Measurements from ENCODE around the gene RBM33. TPM values are rescaled to one million over a fixed set of nuclear protein-coding genes. Genes with fewer than 3 reads are reported as not detected.

The RBM33 gene
- total and polyA plus RNA-seq, 9 of the 15 experiments (the other 6 are each of a cell fraction or from before 2014, with no cell fraction given) = 4.4 to 80.7 (median 27.3) TPM

GRCh38 chr7:155644971-155645509, 579 bp downstream of the RBM33 start (continued):
- TF ChIP-seq RCOR1 (IDR thresholded peaks at IDR 0.05; ENCODE audit: borderline replicate concordance in 1 of 2, low read depth in 2 of 2, low read length in 2 of 2) = no peak
- TF ChIP-seq ERF (CRISPR knock-in tag; IDR thresholded peaks at IDR 0.05) = no peak
- TF ChIP-seq ZBED1 (IDR thresholded peaks at IDR 0.05) = 0 out of 2 replicates have a peak, but pooled peaks have one; percentile 10
- peak; percentile 22; the same call in 1 of the 2 replicates for TF ChIP-seq ARID4B (CRISPR knock-in tag; IDR thresholded peaks at IDR 0.05)
- no peak for TF ChIP-seq USF2 (CRISPR knock-in tag; IDR thresholded peaks at IDR 0.05)
- TF ChIP-seq ZNF512 (tag; IDR thresholded peaks at IDR 0.05) = no peak
- TF ChIP-seq CBFA2T3 (IDR thresholded peaks at IDR 0.05) = no peak
- no peak for TF ChIP-seq PHB2 (IDR thresholded peaks at IDR 0.05; ENCODE audit: low read depth)
- no peak for TF ChIP-seq GATAD2B (IDR thresholded peaks at IDR 0.05; ENCODE audit: borderline replicate concordance)
- peak; percentile 13 to 15; a peak in 1 of 4 replicates for TF ChIP-seq TEAD1 (CRISPR knock-in tag; IDR thresholded peaks at IDR 0.05)
- TF ChIP-seq ZNF507 (tag; conservative IDR thresholded peaks at IDR 0.05) = no peak
- TF ChIP-seq CBX1 (IDR thresholded peaks at IDR 0.05; ENCODE audit: low read depth) = no peak
- no peak for TF ChIP-seq ILK (tag; IDR thresholded peaks at IDR 0.05; ENCODE audit: borderline replicate concordance, low read depth)
- TF ChIP-seq HMG20A (CRISPR knock-in tag; conservative IDR thresholded peaks at IDR 0.05) = no peak
- TF ChIP-seq ZNF740 (CRISPR knock-in tag; IDR thresholded peaks at IDR 0.05) = peak; percentile 99
- TF ChIP-seq ZNF740 (tag; IDR thresholded peaks at IDR 0.05) = peak in 1 of 2 experiments; percentile 97; a peak in 2 of 4 replicates
- TF ChIP-seq TAF7 (tag; IDR thresholded peaks at IDR 0.05) = no peak; the same call in 1 of the 2 replicates
- no peak for TF ChIP-seq PCBP2 (IDR thresholded peaks at IDR 0.05; ENCODE audit: low read depth, low read length, poor library complexity, severe bottlenecking)
- TF ChIP-seq BACH1 (tag; IDR thresholded peaks at IDR 0.05) = no peak
- TF ChIP-seq KLF16 (IDR thresholded peaks at IDR 0.05) = no peak
- TF ChIP-seq EP300 (IDR thresholded peaks at IDR 0.05; ENCODE audit: low read length) = no peak
- peak; percentile 89; the same call in 1 of the 2 replicates for TF ChIP-seq NFRKB (IDR thresholded peaks at IDR 0.05; ENCODE audit: low read depth)
- no peak for TF ChIP-seq ZNF408 (CRISPR knock-in tag; IDR thresholded peaks at IDR 0.05; ENCODE audit: low read depth)

Data from K562 (cell line).